GM18519 (cell line): ENCODE results near the gene MAP2K2.

Experiments used
- ATAC-seq: cut with Tn5 transposase; IDR thresholded peaks from one replicate; pipeline ENCODE4 v1.9.1; 2021; ENCODE audit warnings: mild to moderate bottlenecking, moderate library complexity; ENCODE audit not compliant: unreplicated experiment, low FRiP score

MAP2K2 gene

DNA sequence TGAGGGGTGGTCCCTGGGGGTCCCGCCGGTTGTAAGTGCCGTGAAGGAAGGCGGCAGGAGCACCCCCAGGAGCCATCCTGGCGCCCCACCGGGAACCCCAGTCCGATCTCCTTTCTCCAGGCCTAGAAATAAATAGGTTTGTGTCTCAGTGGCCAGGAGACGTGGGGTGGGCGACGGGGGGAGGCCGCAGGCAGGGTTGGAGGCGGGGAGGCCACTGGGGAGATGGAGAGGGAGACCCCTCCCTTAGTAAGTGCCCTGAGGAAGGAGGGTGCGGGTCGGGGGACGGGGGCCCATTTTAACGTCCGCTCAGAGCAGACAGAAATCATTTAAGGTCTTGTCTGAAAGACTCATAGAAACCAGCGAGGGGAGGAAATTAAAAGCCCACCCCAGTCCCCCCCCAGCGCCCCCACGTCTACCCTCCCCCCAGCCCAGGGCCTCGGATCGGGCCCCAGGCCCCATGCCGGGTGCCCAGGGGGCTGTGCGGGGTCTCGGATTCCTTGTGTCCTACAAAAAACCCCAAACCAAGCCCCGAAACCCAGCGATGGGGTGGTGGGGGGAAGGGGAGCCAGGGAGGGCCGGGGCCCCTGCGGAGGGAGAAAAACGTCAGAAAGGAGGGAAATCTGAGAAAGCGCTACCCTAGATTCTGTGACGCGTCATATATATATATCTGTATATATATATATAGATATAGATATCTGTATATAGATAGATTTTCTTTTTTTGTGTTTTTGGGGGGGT is 76.8 kb downstream of the MAP2K2 start:
- ATAC-seq, result no peak

GRCh38 chr19:4046362-4046691 is 77.6 kb downstream of the MAP2K2 start:
- ATAC-seq, result no peak

- ATAC-seq, result no peak
Observed at GRCh38 chr19:4045597-4046361, 78.1 kb downstream of the MAP2K2 start.

DNA sequence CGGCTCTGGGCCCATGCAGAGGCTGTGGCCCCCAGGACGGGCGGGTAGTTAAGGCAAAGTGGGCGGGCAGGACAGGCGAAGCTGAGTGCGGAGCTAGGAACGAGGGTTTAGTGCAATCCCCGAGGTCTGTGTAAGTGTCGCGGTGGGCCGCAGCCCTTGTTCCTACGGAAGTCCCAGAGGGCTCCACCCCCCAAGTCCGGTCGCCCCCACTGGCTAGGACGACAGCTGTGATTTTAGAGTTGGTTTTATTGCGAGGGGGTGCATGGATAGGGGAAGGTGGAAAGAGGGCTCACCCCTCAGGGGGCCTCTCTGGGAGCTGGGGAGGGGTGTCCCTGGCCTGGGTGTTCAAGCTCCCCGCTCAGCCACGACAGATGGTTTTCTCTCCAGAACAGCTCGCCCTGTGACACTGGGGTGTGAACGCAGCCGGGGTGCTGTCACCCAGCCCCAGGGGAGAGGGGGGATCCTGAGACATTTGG is 78.9 kb downstream of the MAP2K2 start:
- ATAC-seq, result no peak

- no peak for ATAC-seq
Observed at GRCh38 chr19:4043966-4044715, 79.8 kb downstream of the MAP2K2 start.

- ATAC-seq, result no peak
Observed at GRCh38 chr19:4043401-4043800, 80.5 kb downstream of the MAP2K2 start.

DNA sequence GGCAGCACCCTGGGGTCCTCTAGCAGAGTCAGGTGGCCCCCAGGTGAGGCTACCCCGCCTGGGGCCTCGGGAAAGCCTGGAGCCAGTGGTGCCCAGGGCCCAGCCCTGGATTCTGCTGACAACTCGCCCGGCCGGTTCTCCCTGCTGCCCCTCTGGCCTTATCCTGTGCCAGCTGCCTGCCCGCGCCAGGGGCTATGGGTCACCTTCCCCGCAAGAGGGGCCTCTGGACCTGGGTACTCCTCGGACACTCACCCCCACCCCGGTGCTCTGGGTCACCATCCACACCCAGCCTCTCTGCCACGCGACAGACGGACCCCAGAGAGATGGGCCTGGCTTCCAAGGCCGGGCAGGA is 81.2 kb downstream of the MAP2K2 start:
- no peak for ATAC-seq

GRCh38 chr19:4042064-4042730 is 81.7 kb downstream of the MAP2K2 start:
- ATAC-seq, result no peak
